Measurements from ENCODE around the gene LLPH.

Gene LLPH

DNA sequence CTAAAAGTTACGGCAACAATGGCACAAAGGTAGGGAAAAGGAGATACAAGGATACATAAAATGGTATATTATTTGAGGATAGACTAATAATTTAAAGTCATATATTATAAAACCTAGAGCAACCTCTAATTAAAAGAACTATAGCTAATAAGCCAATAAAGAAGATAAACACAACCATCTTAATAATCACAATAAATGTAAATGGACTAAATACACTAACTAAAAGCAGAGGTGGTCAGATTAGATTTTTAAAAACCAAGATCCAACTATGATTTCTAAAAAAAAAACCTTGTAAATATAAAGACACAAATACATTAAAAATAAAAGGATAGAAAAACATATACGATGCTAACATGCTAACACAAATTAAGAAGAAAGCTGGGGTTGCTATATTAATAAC, 10.7 kb upstream of the LLPH start:
- DNase-seq = no peak

DNA sequence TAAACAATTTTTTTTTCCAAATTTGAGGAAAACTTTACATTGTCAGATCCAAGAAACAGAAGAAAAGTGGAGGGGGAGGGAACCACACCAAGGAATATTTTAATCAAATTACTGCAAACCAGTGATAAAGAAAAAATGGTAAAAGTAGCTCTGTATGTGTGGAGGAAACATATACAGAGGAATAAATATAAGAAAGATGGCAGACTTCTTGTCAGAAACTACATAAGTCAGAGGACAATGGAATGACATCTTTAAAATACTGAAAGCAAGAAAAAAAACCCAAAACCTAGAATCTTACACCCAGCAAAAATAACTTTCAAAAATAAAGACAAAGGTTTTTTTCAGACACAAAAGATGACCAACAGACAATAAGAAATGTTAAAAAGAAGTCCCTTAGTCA, 10.2 kb upstream of the LLPH start:
- no peak for DNase-seq

DNA sequence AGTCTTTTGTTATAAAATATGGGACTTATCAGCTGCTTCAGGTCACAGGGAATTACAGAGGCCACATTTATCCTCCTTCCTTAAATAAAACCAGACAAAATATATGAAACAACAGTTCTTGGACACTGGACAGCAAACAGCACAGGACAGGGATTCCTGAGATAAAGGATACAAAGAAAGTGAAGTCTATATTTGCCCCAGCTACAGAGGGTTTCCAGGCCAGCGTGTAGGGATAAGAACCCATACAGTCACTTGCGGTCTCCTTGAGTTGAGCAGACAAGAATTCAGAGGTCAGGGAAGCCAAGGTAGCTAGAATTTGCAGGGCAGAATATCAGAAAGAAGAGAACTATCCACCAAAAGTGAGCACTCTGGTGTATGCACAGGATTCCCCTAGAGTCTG, 8.8 kb upstream of the LLPH start:
- DNase-seq = no peak

DNA sequence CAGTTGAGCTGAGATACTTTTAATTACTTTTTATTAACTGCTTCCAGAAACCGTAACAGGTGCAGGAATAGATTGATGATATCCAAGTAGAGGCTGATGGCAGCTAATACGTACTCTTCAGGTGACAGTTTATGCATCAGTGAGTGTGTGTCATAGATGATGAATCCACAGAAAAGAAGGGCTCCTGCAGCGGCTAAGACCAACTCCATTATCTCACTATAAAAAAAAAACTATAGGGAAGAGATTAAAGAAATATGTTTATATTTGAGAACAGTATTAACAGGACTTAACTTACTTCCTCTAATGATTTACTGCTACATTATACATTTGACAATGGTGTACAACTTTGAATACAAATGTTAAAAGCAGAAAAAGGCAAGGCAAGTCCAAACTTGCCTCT, 7.4 kb upstream of the LLPH start:
- no peak for DNase-seq

DNA sequence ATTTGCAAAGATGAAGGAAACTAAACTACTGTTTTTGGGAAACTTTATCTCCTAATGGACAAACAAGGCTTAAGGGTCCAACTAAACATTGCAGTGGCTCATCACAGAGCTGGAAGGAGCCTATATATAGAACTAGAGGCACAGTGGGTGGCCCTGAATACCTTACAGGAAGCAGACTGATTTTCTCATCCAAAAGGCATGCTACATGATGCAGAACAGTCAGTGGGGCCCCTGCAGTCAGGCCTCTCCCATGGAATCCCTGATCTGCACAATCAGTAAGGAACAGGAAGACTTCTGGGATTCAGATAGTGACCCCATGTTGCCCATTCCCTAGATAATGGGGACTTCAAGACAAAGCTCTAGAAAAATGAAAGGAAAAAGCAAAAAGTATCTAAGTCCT, 1.9 kb upstream of the LLPH start:
- no peak for DNase-seq

DNA sequence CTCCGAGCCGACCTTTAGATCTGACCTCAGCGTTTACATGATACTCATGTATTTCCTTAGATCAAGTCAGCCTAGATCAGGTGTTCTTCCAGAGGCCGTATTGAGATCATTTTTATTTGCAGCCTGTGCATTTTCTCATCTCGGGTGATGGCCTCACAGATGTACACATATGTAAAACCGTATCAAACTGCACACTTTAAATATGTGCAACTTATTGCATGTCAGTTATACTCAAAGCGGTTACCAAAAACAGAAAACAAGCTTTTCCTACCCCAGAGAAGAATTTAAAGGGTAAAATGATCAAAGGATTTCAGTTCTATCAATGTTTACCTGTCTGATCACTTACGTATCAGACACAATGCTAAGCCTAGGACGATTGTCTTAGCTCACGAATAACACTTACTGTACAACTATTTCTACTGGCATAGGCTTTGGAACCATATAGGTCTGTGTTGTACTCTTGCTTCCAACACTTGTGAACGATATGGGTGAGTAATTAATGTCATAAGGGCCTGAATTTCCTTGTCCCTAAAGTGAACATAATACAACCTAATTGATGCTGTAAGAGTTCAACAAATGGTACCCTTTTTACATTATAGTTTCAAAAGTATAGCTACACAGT, 628 bp upstream of the LLPH start:
- no peak for DNase-seq

DNA sequence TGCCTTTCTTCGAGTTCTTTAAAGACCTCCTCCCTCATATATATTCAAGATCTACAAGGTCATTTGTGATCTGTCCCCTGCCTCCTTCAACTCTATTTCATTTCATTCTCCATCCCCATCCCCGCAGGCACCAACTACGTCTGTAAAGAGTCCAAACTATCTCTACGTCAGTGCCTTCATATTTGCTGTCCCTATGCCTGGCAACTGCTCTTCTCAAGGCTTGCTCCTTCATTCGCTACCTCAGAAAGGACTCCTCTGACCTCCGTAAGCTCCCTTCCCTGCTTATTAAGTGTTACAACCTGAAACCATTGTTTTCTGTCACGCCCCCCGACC, 650 bp downstream of the LLPH start:
- no peak for DNase-seq

DNA sequence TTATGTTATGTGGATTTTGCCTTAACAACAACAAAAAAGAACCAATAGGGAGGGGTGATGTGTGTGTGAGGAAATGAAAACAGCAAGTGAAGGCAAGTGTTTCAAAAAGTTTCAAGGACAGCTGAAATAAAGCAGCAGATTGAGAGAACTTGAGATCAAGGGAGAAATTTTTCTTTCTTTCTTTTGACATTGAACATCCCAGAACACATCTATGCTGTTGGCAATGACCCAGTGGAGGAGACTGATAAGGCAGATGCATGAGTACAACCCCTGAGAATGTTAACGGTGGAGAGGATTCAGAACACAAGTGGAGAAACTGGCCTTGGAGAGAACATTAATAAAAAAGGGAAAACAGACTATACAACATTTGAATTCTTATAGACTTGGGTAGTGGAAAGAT, 2.9 kb downstream of the LLPH start:
- DNase-seq = no peak

DNA sequence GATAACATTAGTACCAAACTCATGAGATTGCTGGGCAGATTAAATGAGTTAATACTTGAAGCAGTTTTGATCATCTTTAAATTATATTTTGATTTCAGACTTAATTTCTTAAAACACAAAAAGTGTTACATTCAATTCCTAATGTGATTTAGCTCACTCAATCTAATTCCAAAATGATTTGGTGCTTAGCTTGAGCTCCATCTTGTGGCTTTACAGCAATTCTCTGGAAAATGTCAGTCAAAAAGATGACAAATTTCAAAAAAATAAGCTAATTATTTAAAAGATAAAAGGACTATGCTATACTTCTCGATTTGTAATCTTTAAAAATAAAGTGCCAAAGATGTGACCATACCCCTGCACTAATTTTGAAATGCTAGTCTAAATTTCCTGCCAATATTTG, 10.1 kb downstream of the LLPH start:
- DNase-seq = no peak

DNA sequence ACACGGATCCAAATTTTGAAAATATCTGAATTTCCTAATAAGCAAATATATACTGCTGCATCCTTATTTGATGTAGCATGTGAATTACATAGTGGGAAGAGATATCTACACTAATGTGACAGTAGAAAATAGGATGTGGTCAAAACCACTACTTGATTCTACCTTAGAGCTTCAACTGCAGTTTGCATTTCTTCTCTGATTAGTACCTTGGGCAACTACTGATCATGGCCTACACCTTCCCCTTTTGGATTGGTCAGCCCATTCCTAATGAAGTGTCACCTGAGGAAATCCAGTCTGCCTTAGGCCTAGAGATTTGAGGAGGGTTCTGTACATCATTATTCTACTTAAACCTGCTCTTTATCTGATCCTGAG, 10.7 kb downstream of the LLPH start:
- DNase-seq = no peak

DNA sequence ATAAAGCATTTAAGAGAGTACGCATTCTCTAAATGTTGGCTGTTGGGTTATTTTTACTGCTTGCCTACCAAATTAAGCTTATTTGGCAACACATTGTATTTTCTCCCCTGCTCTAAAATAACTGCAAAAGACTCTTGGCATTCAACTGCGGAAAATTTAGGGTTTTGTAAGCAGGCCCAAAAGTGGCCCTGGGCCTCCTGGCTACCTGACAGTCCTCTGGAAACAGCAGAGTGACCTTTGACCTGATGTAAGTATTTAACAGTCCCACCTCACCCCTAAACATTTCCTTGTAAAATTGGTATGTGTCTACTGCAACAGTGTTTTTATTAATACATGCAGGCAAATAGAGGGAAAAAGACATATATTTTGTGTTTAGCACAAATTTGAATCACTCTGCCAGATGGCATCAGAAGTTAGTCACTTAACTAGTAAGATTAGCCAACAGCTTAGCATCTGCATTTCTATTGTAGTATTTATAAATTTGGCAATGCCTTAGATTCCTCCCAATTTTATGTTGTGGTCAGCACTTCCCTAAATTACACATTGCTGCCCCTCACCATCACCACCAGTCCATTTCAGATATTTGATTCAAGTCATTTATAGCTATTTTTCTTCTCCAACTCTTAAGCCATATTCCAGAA, 11.2 kb downstream of the LLPH start:
- DNase-seq = no peak

DNA sequence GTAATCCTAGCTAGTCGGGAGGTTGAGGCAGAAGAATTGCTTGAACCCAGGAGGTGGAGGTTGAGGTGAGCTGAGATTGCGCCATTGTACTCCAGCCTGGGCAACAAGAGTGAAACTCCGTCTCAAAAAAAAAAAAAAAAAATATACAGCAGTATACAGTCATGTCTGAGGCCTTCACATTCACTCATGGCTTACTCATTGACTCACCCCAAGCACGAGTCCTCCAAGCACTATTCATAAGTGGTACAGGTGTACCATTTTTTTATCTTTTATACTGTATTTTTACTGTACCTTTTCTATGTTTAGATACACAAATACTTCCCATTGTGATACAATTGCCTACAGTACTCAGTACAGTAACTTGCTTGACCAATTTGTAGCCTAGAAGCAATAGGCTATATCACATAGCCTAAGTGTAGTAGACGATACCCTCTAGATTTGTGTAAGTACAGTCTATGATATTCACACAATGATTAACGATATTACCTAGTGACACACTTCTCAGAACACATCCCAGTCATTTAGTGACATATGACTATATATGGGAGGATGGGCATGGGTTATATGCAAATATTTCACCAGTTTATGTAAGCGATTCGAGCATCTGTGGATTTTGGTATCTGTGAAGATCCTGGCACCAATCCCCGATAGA, 12.2 kb downstream of the LLPH start:
- no peak for DNase-seq

DNA sequence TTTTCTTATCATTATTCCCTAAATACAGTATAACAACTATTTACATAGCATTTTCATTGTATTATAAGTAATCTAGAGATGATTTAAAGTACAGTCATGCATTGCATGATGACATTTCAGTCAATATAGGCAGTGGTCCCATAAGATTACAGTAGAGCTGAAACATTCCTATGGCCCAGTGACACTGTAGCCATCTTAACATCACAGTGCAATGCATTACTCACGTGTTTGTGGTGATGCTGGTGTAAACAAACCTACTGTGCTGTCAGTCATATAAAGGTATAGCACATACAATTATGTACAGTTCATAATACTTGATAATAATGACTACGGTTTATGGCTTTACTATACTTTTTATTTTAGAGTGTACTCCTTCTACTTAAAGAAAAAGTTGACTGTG, 13.3 kb downstream of the LLPH start:
- DNase-seq = no peak

DNA sequence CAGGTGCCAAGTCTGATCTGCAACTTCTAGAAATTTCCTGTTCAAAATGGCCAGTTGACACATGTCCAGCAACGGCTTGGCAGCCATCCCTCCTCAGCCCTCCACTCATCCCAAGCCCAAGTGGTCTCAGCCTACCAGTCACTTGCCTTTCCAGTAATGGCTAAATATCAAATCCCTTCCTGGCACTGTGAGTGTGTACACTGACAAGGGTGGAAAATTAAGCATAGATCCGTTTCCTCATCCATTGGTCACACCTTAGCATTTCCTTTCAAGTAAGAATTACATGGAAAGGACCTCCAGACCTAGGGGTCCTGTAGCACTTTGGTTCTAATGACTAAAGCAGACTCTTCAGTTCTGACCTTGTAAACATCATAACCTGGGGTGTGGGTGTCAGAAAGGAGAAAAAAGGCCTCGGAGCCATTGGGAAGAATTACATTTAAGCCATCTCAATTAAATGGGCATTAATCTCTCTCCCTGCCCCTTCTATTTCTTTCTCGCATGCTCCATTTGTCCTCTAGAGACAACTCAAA, 15.4 kb downstream of the LLPH start:
- no peak for DNase-seq

DNA sequence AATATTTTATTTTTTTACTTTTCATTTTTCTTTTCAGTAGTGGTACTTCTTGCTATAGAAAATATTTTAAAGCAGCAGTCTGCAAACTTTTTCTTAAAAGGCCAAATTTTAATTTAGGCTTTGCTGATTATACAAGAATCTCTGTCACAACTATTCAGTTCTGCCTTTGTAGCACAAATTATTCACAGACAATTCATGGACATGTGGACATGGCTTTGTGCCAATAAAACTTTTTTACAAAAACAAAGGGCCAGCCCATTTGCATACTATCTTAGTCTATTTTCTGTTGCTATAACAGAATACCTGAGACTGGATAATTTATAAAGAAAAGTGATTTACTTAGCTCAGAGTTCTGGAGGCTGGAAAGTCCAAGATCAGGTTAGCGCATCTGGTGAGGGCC, 17.1 kb downstream of the LLPH start:
- DNase-seq = no peak

DNA sequence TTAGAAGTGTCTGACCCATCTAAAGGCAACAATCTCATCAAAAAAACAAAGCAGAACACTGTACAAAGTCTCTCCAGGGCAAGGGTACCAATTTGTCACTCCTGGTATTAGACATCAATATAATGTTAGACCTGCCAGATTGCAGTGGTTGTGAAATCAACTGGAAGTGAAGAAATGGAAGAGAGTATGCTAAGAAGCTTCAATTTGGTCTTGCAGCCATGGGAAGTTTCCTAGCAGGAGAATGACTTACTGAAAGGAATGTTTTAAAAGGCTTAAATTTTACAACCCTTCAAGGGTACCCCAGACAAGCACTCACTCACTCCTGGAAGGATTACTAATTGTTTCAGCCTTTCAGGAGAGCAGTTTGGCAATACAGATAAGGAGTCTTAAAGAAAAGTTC, 18.9 kb downstream of the LLPH start:
- DNase-seq = no peak

DNA sequence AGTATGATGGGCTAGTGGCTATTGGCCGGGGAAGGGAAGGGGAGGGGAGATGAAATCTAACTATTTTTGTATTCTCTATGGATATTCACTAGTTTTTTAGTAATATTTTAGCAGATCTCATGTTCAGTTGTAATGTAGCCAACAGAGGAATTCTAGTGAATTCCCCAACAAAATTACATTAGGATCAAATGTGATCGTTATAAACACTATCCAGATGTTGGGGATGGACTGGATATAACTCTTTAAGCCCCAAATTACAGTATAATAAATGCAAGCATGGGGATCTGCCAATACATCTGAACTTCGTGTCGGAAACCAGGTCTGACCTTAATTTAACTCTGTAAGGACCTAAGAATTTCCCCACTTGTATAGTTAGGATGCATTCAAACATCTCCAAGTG, 21.5 kb downstream of the LLPH start:
- no peak for DNase-seq

DNA sequence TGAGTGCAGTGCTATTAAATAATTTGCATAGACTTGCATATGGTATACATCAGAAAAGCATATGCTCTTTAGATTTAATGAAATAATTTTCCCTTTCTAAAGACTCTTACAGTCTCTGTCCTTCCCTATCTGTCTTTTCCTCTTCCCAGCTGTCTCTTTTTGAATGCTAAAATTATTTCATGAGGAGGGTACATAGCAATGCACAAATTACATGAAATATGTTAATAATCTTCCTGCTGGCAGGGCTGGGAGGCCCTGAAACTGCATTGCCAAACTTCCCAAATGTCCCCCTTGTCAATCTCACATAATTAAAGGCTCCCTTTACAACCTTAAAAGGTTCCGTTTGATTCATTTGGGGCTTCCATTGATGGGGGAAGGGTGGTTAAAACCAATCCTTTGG, 22.2 kb downstream of the LLPH start:
- DNase-seq = no peak

DNA sequence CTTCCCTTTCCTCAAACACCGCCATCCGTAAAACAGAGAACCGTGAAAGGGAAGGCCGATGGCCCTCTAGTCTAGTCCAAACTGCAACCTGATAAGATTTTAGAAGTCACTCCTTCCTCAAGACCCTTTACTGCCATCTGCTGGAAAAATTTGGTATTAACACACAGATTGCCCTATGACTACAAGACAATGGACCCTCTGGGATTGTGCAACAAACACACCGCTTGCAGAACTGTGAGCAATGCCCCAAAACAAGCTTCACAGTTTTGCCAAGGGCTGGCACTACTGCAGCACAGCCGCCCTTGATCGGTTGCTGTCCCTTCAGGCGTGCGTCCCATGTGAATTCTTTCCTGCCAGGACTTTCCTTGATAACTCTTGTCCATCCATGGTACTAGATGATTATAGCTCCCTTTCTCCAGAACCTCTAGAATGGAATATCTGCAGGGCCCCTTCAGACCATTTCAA, 23.1 kb downstream of the LLPH start:
- DNase-seq = peak; percentile 100

DNA sequence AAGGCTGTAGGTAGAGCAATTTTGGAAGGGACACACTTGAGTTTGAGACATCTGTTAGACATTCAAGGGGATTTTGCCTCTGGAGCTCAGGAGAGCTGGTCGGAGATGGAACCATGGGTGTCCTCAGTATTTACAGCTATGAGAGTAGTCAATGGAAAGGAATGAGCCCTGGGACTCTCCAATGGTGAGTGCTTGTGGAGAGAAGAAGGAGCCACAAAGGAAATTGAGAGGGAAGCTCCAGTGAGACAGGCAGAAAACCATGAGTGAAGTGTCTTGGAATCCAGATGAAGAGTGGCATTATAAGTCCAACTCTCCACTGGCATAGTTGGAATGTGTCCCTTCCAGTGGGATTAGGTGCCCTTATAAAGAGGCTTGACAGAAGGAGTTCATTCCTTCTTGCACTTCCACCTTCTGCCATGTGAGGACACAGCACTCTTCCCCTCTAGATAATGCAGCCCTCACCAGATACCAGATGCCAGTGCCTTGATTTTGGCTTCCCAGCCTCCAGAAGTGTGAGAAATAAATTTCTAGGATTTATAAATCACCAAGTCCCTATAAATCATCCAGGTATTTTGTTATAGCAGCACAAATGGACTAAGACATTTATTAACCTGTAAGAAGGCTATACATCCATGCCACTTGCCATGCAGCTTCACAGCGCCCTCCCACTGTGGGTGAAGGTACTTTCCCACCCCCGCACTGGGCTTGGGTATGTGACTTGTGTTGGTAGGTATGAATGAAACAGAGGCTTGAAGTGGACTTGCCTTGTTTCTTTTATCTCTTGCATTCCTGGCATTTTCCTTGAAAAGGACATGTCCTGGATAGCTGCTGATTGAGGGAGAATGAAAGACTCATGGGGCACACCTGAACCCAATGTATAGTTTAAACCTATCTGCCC, 27.3 kb downstream of the LLPH start:
- DNase-seq = no peak

DNA sequence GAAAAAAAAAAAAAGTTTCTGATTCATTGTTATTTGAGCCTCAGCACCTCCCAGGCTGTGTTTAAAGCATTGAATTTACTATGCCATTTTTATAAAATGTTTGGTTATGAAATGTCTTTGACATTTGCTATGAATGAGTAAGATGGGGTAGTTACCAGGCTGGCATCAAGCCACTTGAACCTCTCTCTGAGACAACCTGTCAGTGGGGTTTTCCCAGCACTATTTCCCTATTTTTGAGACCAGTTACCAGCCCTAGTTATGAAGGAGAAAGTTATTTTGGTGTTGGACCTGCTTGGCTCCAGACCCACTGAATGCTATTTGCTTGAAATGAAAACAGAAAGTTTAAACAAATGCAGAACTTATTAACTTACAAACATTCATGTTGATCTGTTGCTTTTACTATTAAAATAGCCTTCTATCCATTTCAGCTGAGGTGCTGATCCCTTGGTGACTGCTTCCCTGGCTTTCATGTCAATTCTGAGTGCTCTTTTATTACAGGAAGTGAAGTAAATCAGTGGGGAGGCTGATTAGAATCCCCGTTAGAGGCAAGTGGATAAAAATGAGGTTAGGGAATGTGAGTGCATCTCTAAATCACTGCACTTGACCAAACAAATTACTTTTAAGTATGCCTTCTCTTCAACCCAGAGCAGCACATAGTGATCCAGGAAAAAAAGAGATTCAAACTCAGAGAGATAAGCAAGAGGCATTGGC, 37.8 kb downstream of the LLPH start:
- no peak for DNase-seq

DNA sequence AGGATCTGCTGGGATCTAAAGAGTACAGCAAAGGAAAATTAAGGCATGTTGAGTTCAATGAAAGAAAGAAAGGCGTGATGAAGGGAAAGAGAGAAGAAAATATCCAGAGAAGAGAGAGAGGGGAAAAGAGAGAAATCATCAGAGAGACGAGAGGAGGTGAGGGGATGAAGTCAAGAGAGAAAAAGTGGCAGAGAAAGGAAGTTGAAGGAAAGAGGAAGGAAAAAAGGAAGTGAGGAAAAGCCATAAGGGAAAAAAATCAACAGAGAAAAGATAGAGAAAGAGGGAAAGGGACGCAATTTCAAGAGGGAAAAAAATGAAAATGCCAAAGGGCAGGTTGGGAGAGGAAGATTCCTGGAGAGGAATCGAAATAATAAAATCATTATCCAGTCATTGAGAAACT, 40.4 kb downstream of the LLPH start:
- DNase-seq = no peak
